GM19324 (cell line): Measurements from ENCODE around the gene CES3.

ENCODE experiments used
- ATAC-seq: cut with Tn5 transposase; IDR thresholded peaks from one replicate; pipeline ENCODE4 v1.9.1; 2021; ENCODE audit warnings: mild to moderate bottlenecking, moderate library complexity; ENCODE audit not compliant: unreplicated experiment, low FRiP score

Gene CES3

GRCh38 chr16:66996324-66996982 lies 35.4 kb downstream of the CES3 start:
- no peak for ATAC-seq

GRCh38 chr16:66996983-66997358 lies 35.9 kb downstream of the CES3 start:
- ATAC-seq, result no peak

DNA sequence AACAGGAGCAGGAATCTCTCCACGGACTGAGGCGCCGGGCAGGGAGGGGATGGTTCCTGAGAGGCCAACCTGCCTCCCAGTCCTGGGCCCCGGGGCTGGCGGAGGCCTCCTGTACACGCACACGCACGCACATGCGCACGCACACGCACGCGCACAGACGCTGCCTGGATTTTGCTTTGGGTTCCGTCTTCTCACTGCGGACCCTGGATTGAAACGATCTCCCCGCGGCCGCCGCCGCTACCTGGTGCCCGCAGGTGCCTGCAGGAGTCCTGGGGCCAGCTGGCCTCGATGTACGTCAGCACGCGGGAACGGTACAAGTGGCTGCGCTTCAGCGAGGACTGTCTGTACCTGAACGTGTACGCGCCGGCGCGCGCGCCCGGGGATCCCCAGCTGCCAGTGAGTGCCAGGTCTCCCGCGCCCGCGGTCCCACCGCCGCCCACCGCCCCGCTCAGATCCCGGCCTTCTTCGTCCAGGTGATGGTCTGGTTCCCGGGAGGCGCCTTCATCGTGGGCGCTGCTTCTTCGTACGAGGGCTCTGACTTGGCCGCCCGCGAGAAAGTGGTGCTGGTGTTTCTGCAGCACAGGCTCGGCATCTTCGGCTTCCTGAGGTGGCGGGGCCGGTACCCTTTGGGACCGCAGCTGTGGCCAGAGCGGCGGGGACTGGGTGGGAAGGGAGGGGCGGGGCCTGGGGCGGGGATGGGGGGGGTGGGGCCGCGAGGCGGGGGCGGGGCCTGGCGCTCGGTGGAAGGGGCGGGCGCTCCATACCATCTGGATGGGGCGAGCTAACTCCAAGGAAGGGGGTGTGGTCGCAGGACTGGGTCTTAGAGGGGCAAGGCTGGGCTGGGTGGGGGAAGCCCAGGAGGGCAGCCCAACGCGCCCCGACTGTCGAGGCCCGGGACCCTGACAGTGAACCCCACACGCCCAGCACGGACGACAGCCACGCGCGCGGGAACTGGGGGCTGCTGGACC lies 39.6 kb downstream of the CES3 start:
- ATAC-seq, result no peak

GRCh38 chr16:67001726-67002125 lies 40.7 kb downstream of the CES3 start:
- ATAC-seq, result no peak

GRCh38 chr16:67006930-67007658 lies 46.0 kb downstream of the CES3 start:
- no peak for ATAC-seq

GRCh38 chr16:67009158-67009557 lies 48.1 kb downstream of the CES3 start:
- no peak for ATAC-seq

DNA sequence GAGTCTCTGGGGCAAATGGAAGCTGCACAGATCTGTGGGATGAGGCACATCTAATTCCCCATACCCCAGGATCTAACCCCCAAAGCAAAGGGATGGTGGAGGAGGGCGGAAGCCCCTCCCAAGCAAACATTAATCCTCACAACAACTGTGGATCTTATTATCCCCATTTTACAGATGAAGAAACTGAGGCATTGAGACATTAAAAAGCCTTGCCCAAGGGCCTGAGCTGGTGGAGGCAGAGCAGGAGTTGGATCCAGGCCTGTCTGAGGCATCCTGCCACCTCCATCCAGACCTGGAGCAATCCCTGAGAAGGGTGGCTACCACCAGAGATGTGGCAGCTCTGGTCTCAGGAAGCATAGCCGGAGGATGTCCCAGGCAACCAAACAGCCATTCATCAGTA lies 50.2 kb downstream of the CES3 start:
- no peak for ATAC-seq

DNA sequence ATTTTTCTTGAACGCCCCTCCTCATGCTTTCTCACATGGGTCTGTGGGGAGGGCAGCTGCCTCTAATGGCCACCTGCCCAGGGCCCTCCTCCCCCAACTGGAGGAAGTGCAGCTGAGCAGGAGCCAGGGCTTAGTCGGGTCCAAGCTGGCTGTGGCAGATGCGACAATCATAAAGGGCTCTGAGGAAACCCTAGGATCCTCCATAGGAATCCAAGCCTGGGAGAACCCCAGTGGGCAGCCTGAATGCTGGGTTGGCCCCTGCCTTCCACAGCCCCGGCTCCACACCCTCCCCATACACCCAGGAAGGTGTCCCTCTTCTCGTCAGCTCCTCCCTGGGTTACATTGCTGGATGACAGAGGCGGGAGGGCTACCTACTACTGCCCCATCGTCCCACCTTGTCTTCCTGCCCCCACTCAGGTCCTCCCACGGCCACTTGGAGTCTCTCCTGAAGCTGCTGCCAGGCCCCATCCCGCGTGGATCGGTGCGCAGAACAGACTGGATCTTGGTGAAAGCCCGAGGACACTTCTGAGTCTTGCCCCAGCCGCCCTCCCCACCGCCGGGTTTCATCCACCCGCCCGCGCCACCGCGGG lies 52.3 kb downstream of the CES3 start:
- no peak for ATAC-seq

- no peak for ATAC-seq
Measured at GRCh38 chr16:67013823-67014633, 53.0 kb downstream of the CES3 start.

DNA sequence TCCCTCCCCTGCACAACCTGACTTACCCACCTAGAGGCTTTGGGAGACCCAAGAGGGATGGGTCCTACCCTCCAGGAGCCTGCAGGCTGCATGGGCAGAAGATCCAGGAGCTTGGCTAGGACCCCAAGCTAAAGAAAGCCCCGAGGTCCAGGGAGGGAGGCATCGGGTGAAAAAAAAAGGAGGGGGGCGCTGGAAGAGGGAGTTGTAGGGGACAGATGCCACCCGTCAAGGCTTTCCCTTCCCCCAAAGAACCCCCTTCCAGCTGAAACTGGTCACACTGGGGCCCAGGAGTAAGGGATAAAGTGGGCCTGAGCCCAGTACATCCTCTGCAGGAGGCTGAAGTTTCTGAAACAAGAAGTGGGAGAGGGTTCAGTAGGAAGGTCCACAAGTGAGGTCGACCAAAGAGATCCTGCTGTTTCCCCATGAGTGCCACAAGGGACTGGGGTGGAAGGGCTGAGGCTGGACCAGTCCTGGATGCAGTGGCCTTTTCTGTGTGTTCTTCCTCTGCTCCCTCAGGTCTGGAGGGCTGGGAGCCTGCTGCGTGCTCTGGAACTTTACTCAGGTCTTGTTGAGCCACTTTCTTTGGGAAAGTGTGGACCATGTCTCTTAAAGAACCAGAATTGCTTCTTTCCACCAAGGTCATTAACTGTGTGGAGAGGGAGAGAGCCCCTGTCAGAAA lies 53.7 kb downstream of the CES3 start:
- ATAC-seq, result no peak

- ATAC-seq, result no peak
Measured at GRCh38 chr16:67015313-67015731, 54.3 kb downstream of the CES3 start.

DNA sequence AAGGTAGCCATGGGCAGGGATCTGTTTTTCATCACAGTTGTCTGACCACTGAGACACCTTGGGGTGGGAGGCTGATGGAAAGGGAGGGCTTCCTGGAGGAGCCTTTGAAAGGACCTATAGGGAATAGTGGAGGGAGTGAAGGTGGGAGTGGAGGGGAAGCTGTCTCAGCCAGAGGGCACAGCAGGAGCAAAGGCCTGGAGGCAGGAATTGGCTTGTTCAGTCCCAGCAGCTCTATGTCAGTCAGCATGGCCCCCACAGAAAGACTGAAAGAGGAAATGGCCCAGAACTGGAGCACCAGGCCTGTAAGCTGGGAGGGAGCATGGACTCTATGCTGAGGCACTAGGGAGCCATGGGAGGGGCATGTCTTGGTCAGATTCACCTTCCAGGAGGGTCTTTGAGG lies 55.1 kb downstream of the CES3 start:
- no peak for ATAC-seq

- ATAC-seq, result no peak
Measured at GRCh38 chr16:67016681-67017420, 55.8 kb downstream of the CES3 start.

DNA sequence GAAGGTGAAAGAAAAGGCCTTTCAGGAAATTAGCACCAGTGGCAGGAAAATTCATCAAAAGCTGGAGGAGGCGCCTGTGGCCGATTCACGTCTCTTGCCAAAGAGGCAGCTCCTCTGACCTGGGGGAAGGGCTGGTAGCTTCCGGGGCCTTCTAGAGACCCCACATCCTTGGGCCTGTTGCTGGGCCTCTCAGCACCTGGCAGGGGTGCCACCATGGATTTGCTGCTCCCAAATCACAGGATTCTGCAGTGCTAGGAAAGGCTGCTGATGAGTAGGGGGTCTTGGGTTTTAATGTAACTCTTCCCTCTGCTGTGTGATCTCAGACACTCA lies 56.3 kb downstream of the CES3 start:
- no peak for ATAC-seq

GRCh38 chr16:67017810-67018488 lies 56.9 kb downstream of the CES3 start:
- ATAC-seq, result peak; percentile 46

GRCh38 chr16:67019171-67019570 lies 58.1 kb downstream of the CES3 start:
- ATAC-seq, result no peak

DNA sequence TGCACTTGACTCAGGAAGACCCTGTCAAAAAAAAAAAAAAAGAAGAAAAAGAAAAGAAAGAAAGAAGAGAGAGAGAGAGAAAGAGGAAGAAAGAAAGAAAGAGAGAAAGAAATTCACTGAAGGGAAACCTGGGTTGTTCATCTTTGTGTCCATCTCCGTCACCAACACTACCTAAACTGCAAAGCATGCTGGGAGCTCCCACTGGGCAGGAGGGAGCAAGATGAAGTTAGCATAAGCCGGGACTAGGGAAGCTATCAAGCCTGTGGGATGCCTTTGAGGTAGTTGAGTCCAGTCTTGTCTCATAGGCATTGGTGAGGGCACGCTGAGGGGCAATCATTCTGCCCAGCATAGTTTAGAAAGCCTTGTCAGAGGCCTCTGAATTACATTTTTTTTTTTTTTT lies 60.3 kb downstream of the CES3 start:
- no peak for ATAC-seq

DNA sequence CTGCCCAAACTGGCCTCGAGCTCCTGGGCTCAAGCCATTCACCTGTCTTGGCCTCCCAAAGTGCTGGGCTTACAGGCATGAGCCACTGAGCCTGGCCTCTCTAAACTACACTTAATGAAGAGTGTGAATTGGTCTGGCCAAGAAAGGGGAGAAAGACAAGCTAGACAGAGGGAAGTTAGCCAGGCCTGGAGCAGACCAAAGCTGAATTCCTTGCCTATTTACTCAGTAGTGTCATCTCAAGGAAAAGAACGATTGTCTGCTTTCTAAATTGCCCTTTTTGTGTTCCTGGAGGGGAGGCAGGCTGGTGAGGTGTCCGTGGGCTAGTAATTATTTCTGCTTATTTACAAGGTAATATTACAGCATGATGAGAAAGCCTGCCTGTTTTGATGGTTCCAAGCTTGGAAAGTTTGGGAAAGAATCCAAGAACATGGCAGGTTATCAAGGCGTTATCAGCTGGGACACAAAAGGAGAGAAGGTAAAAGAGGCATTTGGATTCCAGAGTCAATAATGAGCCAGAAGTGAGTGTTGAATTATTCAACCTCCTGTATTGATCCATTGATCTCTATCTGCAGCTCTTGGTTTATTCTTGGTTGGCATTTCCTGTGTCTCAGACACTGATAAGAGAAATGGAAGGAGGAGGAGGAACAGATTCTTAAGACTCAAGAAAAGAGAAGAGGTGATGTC lies 61.6 kb downstream of the CES3 start:
- ATAC-seq, result no peak
